GM12892 (cell line): ENCODE results near the gene KIF26B.

ENCODE experiments used
- POLR2A ChIP-seq: IDR thresholded peaks from 2 replicates; pipeline ENCODE4 v1.6.1; 2011; ENCODE audit warnings: low read depth, low read length, control low read depth
- POLR2AphosphoS5 ChIP-seq: IDR thresholded peaks from 2 replicates; pipeline ENCODE4 v1.6.1; 2011; ENCODE audit warnings: low read depth, low read length, control low read depth

GRCh38 chr1:245153552-245154428 lies 995 bp upstream of the KIF26B start:
- TF ChIP-seq POLR2A (no peak), POLR2AphosphoS5 (no peak)
